NCI-H2171 treated with DMSO at 0.1 percent for 48 hours (cell line): ENCODE data around the gene ATP2A2.
"Not testable (repeated sequence)": the region's sequence is repeated elsewhere in the genome, so short reads cannot be mapped to it uniquely, and the experiment has no call there.

Experiments
- DNase-seq: peaks from one replicate; lab custom pipeline; 2025; lab: John Stamatoyannopoulos, UW

Gene ATP2A2

GRCh38 chr12:110301065-110301806, 20.2 kb downstream of the ATP2A2 start:
- DNase-seq = no peak

DNA sequence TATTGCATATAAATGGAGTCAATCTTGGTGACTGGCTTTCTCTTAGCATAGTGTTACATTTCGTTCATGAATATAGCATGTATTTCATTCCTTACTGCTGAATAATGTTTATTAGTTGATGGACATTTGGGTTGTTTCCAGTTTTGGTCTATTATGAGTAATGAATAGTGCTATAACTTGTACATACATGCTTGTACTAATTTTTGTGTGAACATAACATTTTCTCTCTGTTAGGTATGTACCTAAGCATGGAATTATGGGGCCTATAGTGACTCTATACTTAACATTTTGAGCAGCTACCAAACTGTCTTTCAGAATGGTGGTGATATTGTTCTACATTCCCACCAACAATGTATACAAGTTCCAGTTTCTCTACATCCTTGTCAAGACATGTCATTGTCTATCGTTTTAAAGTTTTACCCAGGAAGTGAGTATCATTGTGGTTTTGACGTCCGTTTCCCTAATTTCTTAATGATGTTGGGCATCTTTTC, 23.1 kb downstream of the ATP2A2 start:
- DNase-seq = no peak

- no peak for DNase-seq
These were observed 26.3 kb downstream of the ATP2A2 start for GRCh38 chr12:110307372-110307771.

DNA sequence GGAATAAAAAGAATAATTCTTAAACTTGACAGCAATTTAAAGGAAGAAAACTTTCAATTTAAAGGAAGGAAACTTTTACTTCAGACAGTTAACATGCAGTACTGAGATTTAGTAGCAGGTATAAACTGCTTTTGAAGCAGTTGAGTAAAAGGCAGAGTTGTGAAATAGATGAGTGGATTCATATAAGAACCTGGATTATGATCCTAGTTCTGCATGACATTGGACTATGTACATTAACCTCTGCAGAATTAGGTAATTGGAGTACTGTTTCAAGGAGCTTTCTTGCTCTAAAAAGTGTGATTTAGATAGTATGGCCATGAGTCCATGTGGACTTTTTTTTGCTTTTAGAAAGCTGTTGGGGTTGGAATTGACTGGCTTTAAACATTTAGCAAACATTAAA, 29.7 kb downstream of the ATP2A2 start:
- DNase-seq = no peak

DNA sequence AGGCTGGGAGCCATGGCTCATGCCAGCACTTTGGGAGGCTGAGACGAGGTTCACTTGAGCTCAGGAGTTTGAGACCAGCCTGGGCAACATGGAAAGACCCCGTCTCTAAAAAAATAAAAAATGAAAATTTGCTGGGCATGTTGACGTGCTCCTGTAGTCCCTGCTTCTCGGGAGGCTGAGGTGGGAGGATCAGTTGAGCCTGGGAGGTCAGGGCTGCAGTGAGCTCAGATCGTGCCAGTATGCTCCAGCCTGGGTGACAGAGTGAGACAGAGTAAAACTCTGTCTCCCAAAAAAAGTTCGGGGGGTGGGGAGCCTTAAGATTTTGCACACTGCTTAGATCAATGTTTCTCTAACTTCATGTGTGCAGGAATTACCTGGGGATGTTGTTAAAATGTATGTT, 30.9 kb downstream of the ATP2A2 start:
- no peak for DNase-seq

GRCh38 chr12:110312581-110313360, 31.7 kb downstream of the ATP2A2 start:
- DNase-seq = no peak

DNA sequence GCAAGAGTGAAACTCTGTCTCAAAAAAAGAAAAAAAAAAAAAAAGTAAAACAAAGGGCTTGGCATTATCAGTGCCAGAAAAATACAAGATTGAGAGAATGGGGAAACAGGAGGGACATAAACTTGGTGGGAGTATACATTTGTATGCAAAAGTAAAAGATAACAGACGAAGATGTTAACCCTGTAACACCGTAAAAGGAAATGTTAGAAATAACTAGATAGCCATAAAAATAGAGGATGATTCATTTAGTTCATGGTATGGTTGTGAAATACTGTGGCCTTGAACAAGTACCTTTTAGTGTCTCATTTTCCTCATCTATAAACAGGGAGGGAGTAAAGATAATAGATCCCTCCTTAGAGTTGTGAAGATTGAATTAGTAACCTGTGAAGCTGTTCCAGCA, 33.3 kb downstream of the ATP2A2 start:
- no peak for DNase-seq

DNA sequence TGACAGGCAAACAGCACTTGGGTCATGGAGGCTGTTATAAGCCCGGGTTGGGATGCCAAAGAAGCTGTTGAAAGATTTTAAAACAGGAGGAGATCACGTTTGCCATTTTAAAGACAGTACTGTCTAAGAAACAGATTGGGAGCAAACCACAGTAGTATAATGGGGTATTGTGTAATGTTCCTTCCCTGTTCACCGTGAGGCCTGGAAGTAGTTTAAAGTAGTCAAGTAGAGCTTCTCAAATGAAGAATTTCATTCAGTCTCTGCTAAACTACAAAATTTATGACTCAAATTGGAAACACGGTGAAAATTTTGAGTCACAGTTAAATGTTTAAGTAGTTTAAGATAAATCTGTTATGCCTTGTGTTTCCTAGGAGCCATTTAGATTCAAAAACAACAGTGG, 35.8 kb downstream of the ATP2A2 start:
- no peak for DNase-seq

GRCh38 chr12:110317911-110318310, 36.9 kb downstream of the ATP2A2 start:
- no peak for DNase-seq

DNA sequence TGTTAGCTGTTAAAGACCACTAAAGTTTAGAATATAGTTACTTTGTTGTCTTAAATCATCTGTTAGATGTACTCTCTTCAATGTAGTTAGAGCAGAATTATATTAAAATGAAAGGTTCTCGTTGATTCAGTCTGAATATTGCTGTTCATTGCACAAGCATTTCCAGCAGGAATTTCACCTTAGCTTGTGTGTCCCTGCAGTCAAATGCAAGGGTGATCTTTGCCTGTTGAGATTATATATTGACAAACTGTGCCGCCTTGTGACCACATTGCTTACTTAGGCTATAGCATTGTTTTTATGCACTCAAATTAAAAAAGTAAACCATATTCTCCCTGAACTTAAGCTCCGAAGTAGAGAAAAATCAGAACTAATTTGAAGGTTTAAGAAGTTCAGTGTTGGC, 39.5 kb downstream of the ATP2A2 start:
- no peak for DNase-seq

GRCh38 chr12:110329710-110330109, 48.7 kb downstream of the ATP2A2 start:
- DNase-seq = no peak

GRCh38 chr12:110330124-110330523, 49.1 kb downstream of the ATP2A2 start:
- DNase-seq = no peak

- DNase-seq = no peak
These were observed 49.5 kb downstream of the ATP2A2 start for GRCh38 chr12:110330544-110330943.

- DNase-seq = no peak
These were observed 52.2 kb downstream of the ATP2A2 start for GRCh38 chr12:110333201-110333600.

GRCh38 chr12:110335481-110336045, 54.5 kb downstream of the ATP2A2 start:
- no peak for DNase-seq

DNA sequence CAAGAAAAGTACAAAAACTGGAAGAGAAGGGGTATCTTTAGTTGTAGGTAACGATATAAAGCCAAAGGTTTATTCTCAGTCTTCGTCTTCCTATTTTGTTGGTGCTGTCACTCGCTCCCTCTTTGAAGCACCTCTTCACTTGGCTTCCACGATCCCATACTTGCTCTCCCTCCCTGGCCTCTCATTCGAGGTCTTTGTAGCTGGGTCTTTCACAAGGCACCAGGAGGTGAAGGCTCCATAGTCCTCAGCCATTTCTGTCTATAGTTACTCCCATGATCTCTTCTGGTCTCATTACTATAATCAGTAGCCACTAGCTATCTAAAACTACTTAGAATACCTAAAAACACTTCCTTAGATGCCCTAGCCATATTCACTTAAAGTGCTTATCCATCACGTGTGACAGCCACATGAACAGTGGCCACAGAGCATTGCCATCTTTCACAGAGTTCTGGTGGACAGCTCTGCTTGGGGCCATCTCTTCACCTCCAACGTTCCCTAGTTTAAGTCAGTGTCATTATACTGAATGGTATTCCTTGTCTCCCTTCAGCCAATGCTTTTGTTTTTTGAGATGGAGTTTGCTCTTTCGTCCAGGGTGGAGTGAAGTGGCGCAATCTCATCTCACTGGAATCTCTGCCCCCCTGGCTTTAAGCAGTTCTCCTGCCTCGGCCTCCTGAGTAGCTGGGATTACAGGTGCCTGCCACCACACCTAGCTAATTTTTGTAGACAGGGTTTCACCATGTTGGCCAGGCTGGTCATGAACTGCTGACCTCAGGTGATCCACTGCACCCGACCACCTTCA, 57.1 kb downstream of the ATP2A2 start:
- no peak for DNase-seq

DNA sequence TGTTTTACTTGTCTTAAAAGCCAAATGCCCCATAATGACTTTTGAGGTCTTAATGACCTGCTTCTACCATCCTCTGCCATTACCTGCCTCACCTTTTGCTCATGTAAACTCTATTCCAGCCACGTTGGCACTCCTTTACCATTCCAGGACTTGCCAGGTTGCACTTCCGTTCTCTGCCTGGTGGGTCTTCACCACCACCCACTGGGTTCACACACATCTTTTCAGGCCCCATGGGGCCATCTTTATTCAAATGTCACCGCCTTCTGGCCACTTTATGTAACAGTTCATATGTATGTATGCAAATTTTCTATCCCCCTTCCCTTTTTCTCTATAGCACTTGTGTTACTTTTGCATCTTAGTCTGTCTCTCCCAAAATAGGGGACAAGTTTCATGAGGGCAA, 57.7 kb downstream of the ATP2A2 start:
- DNase-seq = peak; percentile 15

GRCh38 chr12:110339184-110339952, 58.3 kb downstream of the ATP2A2 start:
- DNase-seq = no peak

DNA sequence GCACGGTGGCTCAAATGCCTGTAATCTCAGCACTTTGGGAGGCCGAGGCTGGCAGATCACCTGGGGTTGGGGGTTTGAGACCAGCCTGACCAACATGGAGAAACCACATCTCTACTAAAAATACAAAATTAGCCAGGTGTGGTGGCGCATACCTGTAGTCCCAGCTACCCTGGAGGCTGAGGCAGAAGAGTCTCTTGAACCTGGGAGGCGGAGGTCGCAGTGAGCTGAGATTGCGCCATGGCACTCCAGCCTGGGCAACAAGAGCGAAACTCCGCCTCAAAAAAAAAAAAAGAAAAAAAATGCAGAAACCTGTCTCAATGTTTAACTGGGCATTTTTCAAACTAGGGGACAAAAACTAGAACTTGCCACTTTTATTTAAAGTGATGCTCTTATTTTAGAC, 59.2 kb downstream of the ATP2A2 start:
- not testable (repeated sequence) for DNase-seq

GRCh38 chr12:110340706-110341105, 59.7 kb downstream of the ATP2A2 start:
- no peak for DNase-seq

- DNase-seq = no peak
These were observed 61.1 kb downstream of the ATP2A2 start for GRCh38 chr12:110342157-110342556.
